Tibial nerve (tissue), 4 donors: ENCODE measurements around the gene PXDC1. TPM values are rescaled to one million over a fixed set of nuclear protein-coding genes. Genes with fewer than 3 reads are reported as not detected.

Source experiments
- DNase-seq, 2 donors: peaks; one replicate each; pipeline ENCODE4 v3.0.0-alpha.2; 2019; ENCODE audit warnings: low spot score in 2 of 2
- H3K27ac ChIP-seq, 4 donors: fragments of 200-600 bp; sonication (generic) in 3 of 4; one replicate each; pipeline ENCODE4 v1.5.1; 2017 to 2019; ENCODE audit warnings: mild to moderate bottlenecking in 1 of 4
- H3K27me3 ChIP-seq, 2 donors: fragments of 200-600 bp; sonication (generic) in 1 of 2; one replicate each; pipeline versions ENCODE4 v1.5.1 to v1.6.0; 2017 to 2019
- H3K36me3 ChIP-seq, 3 donors: fragments of 200-600 bp; sonication (generic); one replicate each; pipeline ENCODE4 v1.5.1; 2018 to 2019
- H3K4me1 ChIP-seq, 4 donors: fragments of 200-600 bp; sonication (generic) in 3 of 4; one replicate each; pipeline ENCODE4 v1.5.1; 2017 to 2019
- H3K4me3 ChIP-seq, 4 donors: fragments of 200-600 bp; sonication (generic) in 3 of 4; one replicate each; pipeline ENCODE4 v1.5.1; 2017 to 2019; ENCODE audit warnings: mild to moderate bottlenecking in 1 of 4, moderate library complexity in 1 of 4
- H3K9me3 ChIP-seq, 4 donors: fragments of 200-600 bp; sonication (generic) in 3 of 4; one replicate each; pipeline ENCODE4 v1.5.1; 2017 to 2019
- EP300 ChIP-seq, 2 donors: sonication (generic); formaldehyde crosslinking; IDR thresholded peaks; one replicate each; pipeline ENCODE4 v1.6.1; 2017; ENCODE audit warnings: antibody characterized with exemption in 2 of 2, mild to moderate bottlenecking in 1 of 2
- POLR2A ChIP-seq, 2 donors: fragments of 450-650 bp; IDR thresholded peaks; one replicate each; pipeline ENCODE4 v1.6.1; 2017; ENCODE audit warnings: antibody characterized with exemption in 2 of 2, mild to moderate bottlenecking in 2 of 2, moderate library complexity in 2 of 2
- WGBS, 2 donors: methylation state at CpG; one replicate each; pipeline ENCODE4 v1.1.5; 2018; 5-methylcytosine and 5-hydroxymethylcytosine counted together
- total RNA-seq, 4 donors: library from RNA; depleted of rRNA; stranded (reverse); fragments of >200 nt; gene quantifications; one replicate each; pipeline ENCODE4 v1.1.0, GENCODE V29; 2016
- TF ChIP-seq, protein P1 (sequence below), 5 experiments: fragments of 200-600 bp in 3 of 5; fragments of 450-650 bp in 2 of 5; sonication (generic) in 3 of 5; IDR thresholded peaks; one replicate each; pipeline ENCODE4 v1.5.1; 2016 to 2019; ENCODE audit warnings: antibody characterized with exemption in 5 of 5, mild to moderate bottlenecking in 3 of 5, moderate library complexity in 2 of 5

Gene PXDC1
- total RNA-seq, 4 donors from 2014 or later: 93.6 to 174 (median 113) TPM

DNA sequence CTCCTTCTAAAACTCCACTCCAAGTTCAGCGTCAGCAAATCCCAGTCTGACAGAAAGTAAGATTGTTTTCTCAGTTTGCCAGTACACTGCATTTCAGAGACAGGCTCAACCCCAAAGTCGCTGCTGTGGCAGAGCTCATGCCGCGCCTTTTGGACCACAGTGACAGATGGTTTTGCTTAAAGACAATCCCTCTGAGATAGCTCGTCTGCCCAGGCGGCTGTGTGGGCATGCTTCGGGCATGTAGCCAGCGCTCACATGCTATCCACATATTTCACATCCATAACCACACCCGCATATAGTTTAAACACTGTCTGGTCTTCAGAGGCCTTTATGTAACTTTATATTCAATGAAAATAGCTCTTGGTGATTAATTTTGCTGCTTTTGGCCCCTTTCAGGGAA, 14.7 kb upstream of the PXDC1 start:
- H3K9me3 ChIP-seq: no peaks in the 10 kb centered on the region
- peak overlapping the region in 1 of 4 donors; percentile 22 for H3K27ac ChIP-seq
- WGBS, 2 donors: 27 to 38% methylated on average over 9 of the region's 9 CpGs
- no peak for DNase-seq
- H3K36me3 ChIP-seq: no peaks in the 10 kb centered on the region
- peaks cover 0 to 10% (median 0%) of the 10 kb centered on the region in 4 donors for H3K4me1 ChIP-seq
- TF ChIP-seq EP300 (IDR thresholded peaks at IDR 0.05) (no peak), POLR2A (IDR thresholded peaks at IDR 0.05) (no peak)
- TF ChIP-seq, protein P1, sequence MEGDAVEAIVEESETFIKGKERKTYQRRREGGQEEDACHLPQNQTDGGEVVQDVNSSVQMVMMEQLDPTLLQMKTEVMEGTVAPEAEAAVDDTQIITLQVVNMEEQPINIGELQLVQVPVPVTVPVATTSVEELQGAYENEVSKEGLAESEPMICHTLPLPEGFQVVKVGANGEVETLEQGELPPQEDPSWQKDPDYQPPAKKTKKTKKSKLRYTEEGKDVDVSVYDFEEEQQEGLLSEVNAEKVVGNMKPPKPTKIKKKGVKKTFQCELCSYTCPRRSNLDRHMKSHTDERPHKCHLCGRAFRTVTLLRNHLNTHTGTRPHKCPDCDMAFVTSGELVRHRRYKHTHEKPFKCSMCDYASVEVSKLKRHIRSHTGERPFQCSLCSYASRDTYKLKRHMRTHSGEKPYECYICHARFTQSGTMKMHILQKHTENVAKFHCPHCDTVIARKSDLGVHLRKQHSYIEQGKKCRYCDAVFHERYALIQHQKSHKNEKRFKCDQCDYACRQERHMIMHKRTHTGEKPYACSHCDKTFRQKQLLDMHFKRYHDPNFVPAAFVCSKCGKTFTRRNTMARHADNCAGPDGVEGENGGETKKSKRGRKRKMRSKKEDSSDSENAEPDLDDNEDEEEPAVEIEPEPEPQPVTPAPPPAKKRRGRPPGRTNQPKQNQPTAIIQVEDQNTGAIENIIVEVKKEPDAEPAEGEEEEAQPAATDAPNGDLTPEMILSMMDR (IDR thresholded peaks at IDR 0.05): no peak
- H3K27me3 ChIP-seq: no peaks in the 10 kb centered on the region
- no peak overlapping the region for H3K4me3 ChIP-seq

DNA sequence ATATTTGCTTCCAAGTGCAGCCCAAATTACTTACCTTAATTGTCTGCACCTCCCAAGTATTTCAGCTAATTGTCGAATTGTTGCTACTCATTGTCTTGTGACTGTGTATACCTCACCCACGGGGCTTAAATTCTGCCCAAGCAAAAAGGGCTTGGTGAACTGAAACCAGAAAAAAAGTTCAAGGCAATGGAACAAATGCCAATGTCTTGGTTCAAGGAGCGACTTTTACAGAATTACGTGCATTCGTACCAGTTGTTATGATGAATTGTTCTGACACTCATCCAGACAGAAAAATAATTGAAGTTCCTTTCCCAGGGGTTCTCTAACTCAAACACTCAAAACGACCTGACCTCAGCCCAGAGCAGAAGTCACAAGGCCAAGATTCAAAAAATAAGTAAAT, 13.9 kb upstream of the PXDC1 start:
- TF ChIP-seq, protein P1 (IDR thresholded peaks at IDR 0.05): no peak
- TF ChIP-seq POLR2A (IDR thresholded peaks at IDR 0.05): no peak
- TF ChIP-seq EP300 (IDR thresholded peaks at IDR 0.05): no peak
- Histone ChIP-seq H3K27me3 (no peaks in the 10 kb centered on the region), H3K4me1 (peaks cover 0 to 10% (median 0%) of the 10 kb centered on the region in 4 donors), H3K27ac (no peak overlapping the region), H3K9me3 (no peaks in the 10 kb centered on the region), H3K36me3 (no peaks in the 10 kb centered on the region), H3K4me3 (no peak overlapping the region)
- WGBS, 2 donors: 71 to 72% methylated on average over 6 of the region's 6 CpGs
- DNase-seq: no peak

DNA sequence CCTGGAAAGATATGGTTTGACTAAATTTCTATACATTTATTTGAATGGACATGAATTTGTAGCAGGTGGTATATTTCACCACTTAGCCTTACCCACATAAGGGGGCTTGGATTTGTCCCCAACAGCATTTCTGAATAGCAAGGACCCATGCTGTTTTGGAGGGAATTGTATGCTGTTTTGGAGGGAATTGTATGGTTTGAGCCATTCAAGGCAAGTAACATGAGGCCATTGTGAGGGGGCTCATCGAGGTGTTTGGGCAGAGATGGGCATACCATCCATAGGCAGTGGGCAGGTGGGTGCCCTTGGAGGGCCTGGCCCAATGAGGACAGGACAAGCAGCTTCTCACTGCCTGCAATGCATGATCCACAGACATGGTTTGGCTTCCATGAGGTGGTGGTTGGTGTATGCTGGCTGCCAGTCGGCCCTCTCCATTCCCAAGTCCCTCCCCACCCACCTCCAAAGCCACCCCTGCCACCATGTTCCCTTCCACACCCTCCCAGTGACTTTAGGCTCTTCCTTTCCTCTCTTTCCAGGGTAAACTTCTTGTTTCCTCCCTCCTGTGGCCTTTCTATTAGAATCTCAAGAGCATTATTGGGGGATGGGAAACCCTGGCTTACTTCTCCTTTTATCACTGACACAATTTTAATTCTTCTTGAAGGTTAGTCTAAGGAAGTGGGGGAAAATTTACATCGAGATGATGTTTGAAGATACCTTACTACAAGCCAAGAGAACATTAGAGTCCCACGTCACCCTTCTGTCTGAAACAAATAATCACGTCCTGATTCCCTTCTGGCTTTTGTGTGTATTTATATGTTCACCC, 13.2 kb upstream of the PXDC1 start:
- H3K4me3 ChIP-seq: no peak overlapping the region
- no peaks in the 10 kb centered on the region for H3K9me3 ChIP-seq
- whole genome bisulfite sequencing, 2 donors: 85 to 89% methylated on average over 5 of the region's 5 CpGs
- DNase-seq: no peak
- peaks cover 0 to 13% (median 0%) of the 10 kb centered on the region in 4 donors for H3K4me1 ChIP-seq
- no peak overlapping the region for H3K27ac ChIP-seq
- TF ChIP-seq POLR2A (IDR thresholded peaks at IDR 0.05): no peak
- TF ChIP-seq EP300 (IDR thresholded peaks at IDR 0.05): no peak
- TF ChIP-seq, protein P1 (IDR thresholded peaks at IDR 0.05): no peak
- no peaks in the 10 kb centered on the region for H3K27me3 ChIP-seq
- H3K36me3 ChIP-seq: no peaks in the 10 kb centered on the region

GRCh38 chr6:3762852-3763251, 11.3 kb upstream of the PXDC1 start:
- no peak for DNase-seq
- Histone ChIP-seq H3K9me3 (no peaks in the 10 kb centered on the region), H3K27me3 (no peaks in the 10 kb centered on the region), H3K4me1 (peaks cover 0 to 19% (median 4%) of the 10 kb centered on the region in 4 donors), H3K36me3 (no peaks in the 10 kb centered on the region), H3K4me3 (no peak overlapping the region), H3K27ac (no peak overlapping the region)
- TF ChIP-seq, protein P1 (IDR thresholded peaks at IDR 0.05): no peak
- TF ChIP-seq EP300 (IDR thresholded peaks at IDR 0.05) (no peak), POLR2A (IDR thresholded peaks at IDR 0.05) (no peak)
- WGBS, 2 donors: 91 to 92% methylated on average over 6 of the region's 6 CpGs

- TF ChIP-seq EP300 (IDR thresholded peaks at IDR 0.05) (no peak), POLR2A (IDR thresholded peaks at IDR 0.05) (no peak)
- TF ChIP-seq, protein P1 (IDR thresholded peaks at IDR 0.05): no peak
- Histone ChIP-seq H3K9me3 (no peaks in the 10 kb centered on the region), H3K27ac (no peak overlapping the region), H3K4me1 (peaks cover 0 to 19% (median 4%) of the 10 kb centered on the region in 4 donors), H3K36me3 (no peaks in the 10 kb centered on the region), H3K4me3 (no peak overlapping the region), H3K27me3 (no peaks in the 10 kb centered on the region)
- 91 to 92% methylated on average over 15 of the region's 15 CpGs for WGBS, 2 donors
- no peak for DNase-seq
These were observed 10.8 kb upstream of the PXDC1 start for GRCh38 chr6:3762359-3762758.
